Endothelial cell of umbilical vein (primary cell): ENCODE data around the gene IMPG1. TPM values are rescaled to one million over a fixed set of nuclear protein-coding genes. Genes with fewer than 3 reads are reported as not detected.

Experiments
- BruUV-seq: library from RNA; stranded (reverse); fragments of 400-500 nt; replicated peaks from 2 replicates; lab custom pipeline; 2021; lab: Mats Ljungman, UMichigan
- CTCF ChIA-PET: fragments of 300-600, 350-600 bp; sonication (Branson Sonifier 250); formaldehyde crosslinking; loops from one replicate; lab custom pipeline; 2021; ENCODE audit warnings: antibody characterized with exemption, inconsistent platforms; lab: Charles Lee
- POLR2A ChIA-PET: fragments of 300-600, 350-600 bp; sonication (Branson Sonifier 250); formaldehyde crosslinking; loops from one replicate; lab custom pipeline; 2021; ENCODE audit warnings: antibody characterized with exemption, inconsistent platforms; lab: Charles Lee
- DNase-seq: peaks from one replicate; pipeline ENCODE4 v3.0.0-alpha.2; 2011; ENCODE audit warnings: low read depth, low spot score
- FAIRE-seq: peaks from 2 replicates; lab custom pipeline; 2011; peaks lifted over from hg19 to GRCh38; lab: Jason Lieb, UNC
- H2AFZ ChIP-seq: 2 replicates; pipeline ENCODE4 v1.6.0; 2012; ENCODE audit warnings: low read depth, low read length, control low read depth, inconsistent platforms
- H3K27ac ChIP-seq: 2 replicates; pipeline ENCODE4 v1.5.1; 2011; ENCODE audit warnings: low read depth, mild to moderate bottlenecking, control low read depth, low read length, moderate library complexity; ENCODE audit not compliant: insufficient read depth
- H3K27me3 ChIP-seq, 2 experiments: 2 replicates each; pipeline versions ENCODE4 v1.6.0 to v1.6.1; 2011; ENCODE audit warnings: low read length in 2 of 2, mixed read lengths in 1 of 2; ENCODE audit not compliant: control insufficient read depth in 2 of 2, insufficient read depth in 2 of 2
- H3K36me3 ChIP-seq, 2 experiments: 2 replicates in 1 of 2; 3 replicates in 1 of 2; pipeline ENCODE4 v1.5.1; 2011; ENCODE audit warnings: low read length in 2 of 2, mild to moderate bottlenecking in 1 of 2, moderate library complexity in 1 of 2; ENCODE audit not compliant: control insufficient read depth in 2 of 2, insufficient read depth in 2 of 2; ENCODE audit errors: extremely low read depth in 1 of 2
- H3K4me1 ChIP-seq: 3 replicates; pipeline ENCODE4 v1.5.1; 2011; ENCODE audit warnings: mild to moderate bottlenecking, low read length; ENCODE audit not compliant: control insufficient read depth, insufficient read depth; ENCODE audit errors: extremely low read depth
- H3K4me2 ChIP-seq: 2 replicates; pipeline ENCODE4 v1.6.1; 2011; ENCODE audit warnings: low read length, control low read depth, mixed read lengths; ENCODE audit not compliant: insufficient read depth
- H3K4me3 ChIP-seq, 3 experiments: fragments of 200-600 bp in 1 of 3; sonication (generic), shearing (Covaris generic) in 1 of 3; replicated peaks in 1 of 3; 2 replicates each; pipeline ENCODE4 v1.5.1; 2011 to 2016; ENCODE audit warnings: control low read depth in 3 of 3, low read length in 3 of 3, mild to moderate bottlenecking in 2 of 3, inconsistent platforms in 1 of 3, low read depth in 1 of 3, moderate library complexity in 1 of 3; ENCODE audit not compliant: insufficient read depth in 1 of 3
- H3K79me2 ChIP-seq: 2 replicates; pipeline ENCODE4 v1.6.0; 2012; ENCODE audit warnings: low read length, inconsistent platforms; ENCODE audit not compliant: control insufficient read depth, insufficient read depth
- H3K9ac ChIP-seq: replicated peaks from 2 replicates; pipeline ENCODE3; 2011; ENCODE audit warnings: low read length, control low read depth; ENCODE audit not compliant: insufficient read depth; ENCODE audit errors: extremely low read depth
- H3K9me1 ChIP-seq: replicated peaks from 3 replicates; pipeline ENCODE4 v1.6.0; 2011; ENCODE audit warnings: mild to moderate bottlenecking, low read length; ENCODE audit not compliant: control insufficient read depth, insufficient read depth; ENCODE audit errors: extremely low read depth
- H3K9me3 ChIP-seq: replicated peaks from 2 replicates; pipeline ENCODE4 v1.5.1; 2012; ENCODE audit warnings: low read length, inconsistent platforms; ENCODE audit not compliant: control insufficient read depth, insufficient read depth
- H4K20me1 ChIP-seq: replicated peaks from 2 replicates; pipeline ENCODE3; 2011; ENCODE audit warnings: mild to moderate bottlenecking, low read length; ENCODE audit not compliant: control insufficient read depth, insufficient read depth; ENCODE audit errors: extremely low read depth
- EZH2 ChIP-seq: IDR thresholded peaks from 2 replicates; pipeline ENCODE4 v1.6.1; 2012; ENCODE audit warnings: borderline replicate concordance, low read depth, mild to moderate bottlenecking, moderate library complexity, low read length, inconsistent platforms; ENCODE audit not compliant: severe bottlenecking
- POLR2AphosphoS5 ChIP-seq: IDR thresholded peaks from 2 replicates; pipeline ENCODE4 v1.6.1; 2012; ENCODE audit warnings: low read depth, mild to moderate bottlenecking, control low read depth, low read length, moderate library complexity; ENCODE audit not compliant: insufficient read depth
- dilution Hi-C: fragments of 300-500 bp; cut with MboI; formaldehyde crosslinking; loops from one replicate; pipeline ENCODE4 v1.15.0; 2019; ENCODE audit warnings: low sequenced_read_pairs; ENCODE audit not compliant: extremely low pct_ligation_motif_present
- intact Hi-C: fragments of 100-400 bp; cut with micrococcal nuclease; formaldehyde crosslinking; loops from one replicate; pipeline ENCODE4 v1.10.0; 2022
- polyA plus RNA-seq, 4 experiments: library from polyadenylated mRNA; depleted of rRNA in 3 of 4; stranded (reverse) in 3 of 4; unstranded in 1 of 4; fragments of >200 nt; gene quantifications; 2 replicates each; pipeline versions ENCODE4 v1.2.1 to v1.2.3, GENCODE V29; 2011 to 2012; ENCODE audit warnings: missing spikeins in 1 of 4
- total RNA-seq: library from RNA; stranded (reverse); gene quantifications from 2 replicates; pipeline ENCODE4 v1.2.3, GENCODE V29; 2021

Gene IMPG1
- total and polyA plus RNA-seq, 2 donors (not counting 3 experiments of a cell fraction or from before 2014, with no cell fraction given): not detected

GRCh38 chr6:75947935-75948334, 124.5 kb downstream of the IMPG1 start:
- dilution Hi-C loops (no loop called here), intact Hi-C loops (no loop called here)
- Histone ChIP-seq H3K9ac (no peak overlapping the region), H3K36me3 (no peaks in the 10 kb centered on the region), H3K4me1 (no peaks in the 10 kb centered on the region), H4K20me1 (no peaks in the 10 kb centered on the region), H3K4me2 (no peak overlapping the region), H3K4me3 (no peak overlapping the region), H3K79me2 (no peaks in the 10 kb centered on the region), H3K27me3 (peaks cover 5 to 26% of the 10 kb centered on the region in 2 experiments), H3K9me1 (no peaks in the 10 kb centered on the region), H3K27ac (no peak overlapping the region), H3K9me3 (no peaks in the 10 kb centered on the region), H2AFZ (no peak overlapping the region)
- FAIRE-seq (no peak), DNase-seq (no peak)
- TF ChIP-seq POLR2AphosphoS5: no peak
- ChIA-PET CTCF (no interaction called here), POLR2A (no interaction called here)
- BruUV-seq: no TSS peak

DNA sequence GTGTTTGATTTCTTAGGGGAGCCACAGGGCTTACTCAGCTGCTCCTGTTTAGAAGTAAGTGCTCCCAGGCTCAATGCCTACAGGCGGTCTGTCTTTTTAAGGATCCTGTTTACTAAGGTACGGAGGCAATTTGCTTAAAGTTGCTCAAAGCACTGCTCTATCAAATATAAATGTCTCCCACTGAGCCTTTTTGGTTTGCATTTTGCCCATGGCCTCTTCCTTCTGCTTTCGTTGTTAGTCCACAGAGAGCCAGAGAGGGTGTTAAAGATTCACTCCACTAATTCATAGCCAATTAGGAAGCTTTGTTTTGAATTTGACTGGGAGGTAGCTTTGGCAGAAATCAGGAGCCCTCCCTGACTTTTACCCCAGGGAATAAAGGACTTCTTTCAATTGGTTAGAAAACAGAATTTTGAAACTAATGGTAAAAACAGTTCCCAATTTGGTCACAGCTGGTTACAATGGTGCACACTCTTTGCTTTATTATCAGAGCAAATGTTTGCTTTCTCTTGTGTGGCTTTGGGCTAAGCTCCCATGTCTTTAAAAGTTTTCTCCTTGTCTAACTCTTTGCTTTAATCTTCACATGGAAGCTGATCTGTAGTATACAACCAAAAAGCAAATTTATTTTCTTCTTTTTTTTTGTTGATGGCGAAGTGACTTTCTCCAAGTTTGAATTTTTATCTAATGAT, 126.2 kb downstream of the IMPG1 start:
- dilution Hi-C loops: no loop called here
- Histone ChIP-seq H3K9me3 (no peaks in the 10 kb centered on the region), H3K27me3 (peaks cover 5 to 32% of the 10 kb centered on the region in 2 experiments), H3K9ac (no peak overlapping the region), H3K4me1 (no peaks in the 10 kb centered on the region), H2AFZ (no peak overlapping the region), H3K4me2 (no peak overlapping the region), H4K20me1 (no peaks in the 10 kb centered on the region), H3K27ac (no peak overlapping the region), H3K4me3 (no peak overlapping the region), H3K36me3 (no peaks in the 10 kb centered on the region), H3K79me2 (no peaks in the 10 kb centered on the region), H3K9me1 (no peaks in the 10 kb centered on the region)
- no peak for DNase-seq
- no peak for FAIRE-seq
- CTCF ChIA-PET: interaction anchor here (0.9 to 2.3 kb wide), 3 partner anchors 9 to 1511 kb away, joined by 3 to 18 read pairs (median 4); no protein-coding TSS in a partner anchor
- POLR2A ChIA-PET: no interaction called here
- no peak for TF ChIP-seq EZH2
- intact Hi-C loops: no loop called here
- no TSS peak for BruUV-seq
